Panc1 (cell line): Measurements from ENCODE around the gene FAM149A. TPM values are rescaled to one million over a fixed set of nuclear protein-coding genes. Genes with fewer than 3 reads are reported as not detected.

ENCODE experiments used
- ATAC-seq: fragments of 200-7000 bp; cut with Tn5 transposase; 2 replicates; pipeline ENCODE4 v1.9.1; 2020; ENCODE audit warnings: mild to moderate bottlenecking, moderate library complexity
- BruUV-seq: library from RNA; stranded (reverse); fragments of 400-500 nt; replicated peaks from 2 replicates; lab custom pipeline; 2021; lab: Mats Ljungman, UMichigan
- CTCF ChIA-PET: fragments of 300-600 bp; sonication (Branson Sonifier 250); formaldehyde crosslinking; loops from one replicate; lab custom pipeline; 2022; ENCODE audit warnings: antibody characterized with exemption; lab: Charles Lee
- POLR2A ChIA-PET: fragments of 300-600 bp; sonication (Branson Sonifier 250); formaldehyde crosslinking; loops from one replicate; lab custom pipeline; 2022; ENCODE audit warnings: antibody characterized with exemption; lab: Charles Lee
- DNase-seq: peaks from one replicate; pipeline ENCODE4 v3.0.0-alpha.2; 2010; ENCODE audit warnings: low read depth, low spot score
- H3K27ac ChIP-seq: 2 replicates; pipeline ENCODE4 v1.5.1; 2011; ENCODE audit warnings: mild to moderate bottlenecking, low read length, inconsistent platforms
- H3K27me3 ChIP-seq: fragments of 200-500 bp; sonication (Bioruptor generic); 2 replicates; pipeline ENCODE4 v1.6.0; 2014; ENCODE audit warnings: low read length, inconsistent platforms; ENCODE audit not compliant: control insufficient read depth, insufficient read depth
- H3K36me3 ChIP-seq: fragments of 200-500 bp; sonication (Bioruptor generic); 2 replicates; pipeline ENCODE4 v1.5.1; 2014; ENCODE audit warnings: inconsistent platforms, mild to moderate bottlenecking, low read length, moderate library complexity; ENCODE audit not compliant: control insufficient read depth, insufficient read depth
- H3K4me1 ChIP-seq: 2 replicates; pipeline ENCODE4 v1.5.1; 2011; ENCODE audit warnings: inconsistent platforms, mild to moderate bottlenecking, low read length, moderate library complexity; ENCODE audit not compliant: control insufficient read depth, insufficient read depth
- H3K4me3 ChIP-seq, 2 experiments: 2 replicates each; pipeline ENCODE4 v1.5.1; 2011 to 2012; ENCODE audit warnings: low read depth in 2 of 2, low read length in 2 of 2, mild to moderate bottlenecking in 2 of 2, inconsistent platforms in 1 of 2, moderate library complexity in 1 of 2
- H3K9me3 ChIP-seq: fragments of 200-500 bp; sonication (Bioruptor generic); 2 replicates; pipeline ENCODE4 v1.5.1; 2014; ENCODE audit warnings: low read depth, mild to moderate bottlenecking, inconsistent platforms, low read length, moderate library complexity; ENCODE audit not compliant: control insufficient read depth, insufficient read depth
- CTCF ChIP-seq: fragments of 450-650 bp; IDR thresholded peaks from 2 replicates; pipeline ENCODE4 v1.5.1; 2017; ENCODE audit warnings: mild to moderate bottlenecking
- POLR2AphosphoS5 ChIP-seq: IDR thresholded peaks from 2 replicates; pipeline ENCODE4 v1.6.1; 2012; ENCODE audit warnings: mild to moderate bottlenecking, low read depth, low read length, moderate library complexity
- REST ChIP-seq, 2 experiments: IDR thresholded peaks; 2 replicates each; pipeline ENCODE4 v1.6.1; 2011 to 2012; ENCODE audit warnings: low read depth in 2 of 2, control low read depth in 1 of 2, low read length in 1 of 2, mild to moderate bottlenecking in 1 of 2, moderate library complexity in 1 of 2; ENCODE audit not compliant: insufficient read depth in 1 of 2
- SIN3A ChIP-seq: IDR thresholded peaks from 2 replicates; pipeline ENCODE4 v1.6.1; 2012; ENCODE audit warnings: low read depth, mild to moderate bottlenecking, low read length, moderate library complexity, borderline replicate concordance; ENCODE audit not compliant: insufficient read depth
- TCF7L2 ChIP-seq: IDR thresholded peaks from 2 replicates; pipeline ENCODE4 v1.6.1; 2011; ENCODE audit warnings: mild to moderate bottlenecking, low read depth, low read length, inconsistent platforms
- in situ Hi-C: cut with HindIII; loops from 2 replicates; pipeline ENCODE4 v1.10.0; 2016; ENCODE audit warnings: low sequenced_read_pairs, low pct_unique_long_range_greater_than_20kb
- intact Hi-C: fragments of 100-400 bp; cut with micrococcal nuclease; formaldehyde crosslinking; loops from one replicate; pipeline ENCODE4 v1.10.0; 2022; ENCODE audit not compliant: unreplicated experiment
- total RNA-seq: library from RNA; stranded (reverse); gene quantifications from one replicate; pipeline ENCODE4 v1.2.1, GENCODE V29; 2021; ENCODE audit not compliant: unreplicated experiment

The FAM149A gene
- total RNA-seq, 1 experiment from 2014 or later: 0.13 TPM

DNA sequence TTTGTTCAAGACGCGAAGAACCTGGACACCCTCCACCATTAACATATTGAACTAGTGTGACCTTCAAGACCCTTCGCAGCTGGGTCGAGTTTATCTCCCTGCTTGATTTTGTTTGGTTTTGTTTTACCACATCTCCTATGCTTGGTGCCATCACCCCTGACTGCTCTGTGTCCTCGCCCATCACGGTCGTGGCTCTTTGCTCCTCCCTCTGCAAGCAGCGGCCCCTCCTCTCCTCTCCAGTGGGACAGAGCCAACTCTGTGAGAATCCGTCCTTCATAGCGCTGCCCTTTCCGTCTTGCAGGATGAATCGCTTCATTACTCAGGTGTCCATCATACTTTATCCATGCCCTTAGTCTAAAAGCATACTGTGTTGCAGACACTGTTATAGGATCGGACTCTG is 9.1 kb upstream of the FAM149A start:
- intact Hi-C loops (no loop called here), in situ Hi-C loops (no loop called here)
- ChIA-PET CTCF (no interaction called here), POLR2A (no interaction called here)
- H3K4me1 ChIP-seq: no peaks in the 10 kb centered on the region
- H3K4me3 ChIP-seq: no peak overlapping the region
- no peak overlapping the region for H3K27ac ChIP-seq
- TF ChIP-seq TCF7L2: no peak
- TF ChIP-seq REST (IDR thresholded peaks at IDR 0.05; ENCODE audit: insufficient read depth in 1 of 2, low read depth in 2 of 2, low read length in 1 of 2): no peak
- TF ChIP-seq CTCF: no peak
- TF ChIP-seq POLR2AphosphoS5: no peak
- no peak for TF ChIP-seq SIN3A
- BruUV-seq: no TSS peak
- DNase-seq (no peak), ATAC-seq (no peak)
- H3K36me3 ChIP-seq: no peaks in the 10 kb centered on the region
- H3K27me3 ChIP-seq: no peaks in the 10 kb centered on the region; the same call in none of the 2 replicates
- no peaks in the 10 kb centered on the region for H3K9me3 ChIP-seq

DNA sequence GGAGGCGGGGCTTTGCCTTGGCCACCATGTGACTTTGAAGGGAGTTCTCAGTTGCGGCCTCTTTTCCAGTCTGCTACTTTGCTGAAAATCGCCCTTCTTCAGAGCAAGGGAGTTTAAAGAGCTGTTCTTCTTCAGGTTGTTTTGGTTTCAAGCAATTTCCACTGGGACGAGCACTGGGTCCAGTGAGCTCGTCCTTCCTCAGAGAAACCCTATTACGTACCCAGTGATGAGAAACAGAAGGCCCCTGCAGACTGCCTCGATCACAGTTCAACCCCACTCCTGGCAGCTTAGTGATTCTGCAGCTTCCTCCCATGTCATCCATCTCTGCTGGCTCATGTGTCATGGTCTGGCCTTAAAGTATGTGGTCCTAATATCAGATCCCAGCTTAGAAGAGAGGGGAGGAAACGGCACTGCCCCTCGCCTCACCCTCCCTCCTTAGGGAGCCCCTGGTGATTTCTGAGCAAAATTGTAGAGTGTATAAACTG is 7.8 kb upstream of the FAM149A start:
- intact Hi-C loops (no loop called here), in situ Hi-C loops (no loop called here)
- ChIA-PET CTCF (no interaction called here), POLR2A (no interaction called here)
- TF ChIP-seq CTCF: no peak
- no peak for TF ChIP-seq REST (IDR thresholded peaks at IDR 0.05; ENCODE audit: insufficient read depth in 1 of 2, low read depth in 2 of 2, low read length in 1 of 2)
- no peak for TF ChIP-seq TCF7L2
- Histone ChIP-seq H3K27me3 (no peaks in the 10 kb centered on the region; the same call in none of the 2 replicates), H3K27ac (no peak overlapping the region), H3K4me3 (no peak overlapping the region), H3K36me3 (no peaks in the 10 kb centered on the region), H3K9me3 (no peaks in the 10 kb centered on the region), H3K4me1 (no peaks in the 10 kb centered on the region)
- DNase-seq: no peak
- no peak for ATAC-seq
- no TSS peak for BruUV-seq
